Duodenal mucosa (tissue), 2 donors: ENCODE data around the gene IST1.

Experiments
- H3K27ac ChIP-seq: one replicate; pipeline ENCODE4 v1.7.0; 2013; ENCODE audit warnings: low read depth, low read length
- H3K27me3 ChIP-seq, 2 donors: one replicate each; pipeline ENCODE4 v1.7.0; 2013; ENCODE audit warnings: low read length in 2 of 2, control low read depth in 1 of 2; ENCODE audit not compliant: insufficient read depth in 2 of 2, control insufficient read depth in 1 of 2
- H3K36me3 ChIP-seq, 2 donors: one replicate each; pipeline ENCODE4 v1.7.0; 2013; ENCODE audit warnings: low read length in 2 of 2, control low read depth in 1 of 2; ENCODE audit not compliant: insufficient read depth in 2 of 2, control insufficient read depth in 1 of 2
- H3K4me1 ChIP-seq, 2 donors: one replicate each; pipeline ENCODE4 v1.7.0; 2013; ENCODE audit warnings: low read length in 2 of 2, control low read depth in 1 of 2; ENCODE audit not compliant: insufficient read depth in 2 of 2, control insufficient read depth in 1 of 2
- H3K4me3 ChIP-seq, 2 donors: one replicate each; pipeline ENCODE4 v1.7.0; 2013; ENCODE audit warnings: low read length in 2 of 2, low read depth in 1 of 2
- H3K9ac ChIP-seq, 2 donors: one replicate each; pipeline ENCODE4 v1.7.0; 2013; ENCODE audit warnings: low read length in 2 of 2, low read depth in 1 of 2
- H3K9me3 ChIP-seq, 2 donors: one replicate each; pipeline ENCODE4 v1.7.0; 2013; ENCODE audit warnings: low read length in 2 of 2, control low read depth in 1 of 2; ENCODE audit not compliant: control insufficient read depth in 1 of 2

Gene IST1

GRCh38 chr16:71912534-71913275 is 17.4 kb downstream of the IST1 start:
- Histone ChIP-seq H3K9ac (no peak overlapping the region), H3K9me3 (no peaks in the 10 kb centered on the region), H3K4me1 (peaks cover 18 to 22% of the 10 kb centered on the region in 2 donors), H3K27me3 (no peaks in the 10 kb centered on the region), H3K4me3 (no peak overlapping the region), H3K27ac (no peak overlapping the region), H3K36me3 (peaks cover 16 to 21% of the 10 kb centered on the region in 2 donors)

- H3K27me3 ChIP-seq, result no peaks in the 10 kb centered on the region
- peaks cover 0 to 4% of the 10 kb centered on the region in 2 donors for H3K9me3 ChIP-seq
- no peak overlapping the region for H3K27ac ChIP-seq
- H3K4me1 ChIP-seq, result peaks cover 5 to 13% of the 10 kb centered on the region in 2 donors
- H3K36me3 ChIP-seq, result peaks cover 29 to 40% of the 10 kb centered on the region in 2 donors
- H3K9ac ChIP-seq, result no peak overlapping the region
- H3K4me3 ChIP-seq, result no peak overlapping the region
Observed at GRCh38 chr16:71914802-71915201, 19.5 kb downstream of the IST1 start.

GRCh38 chr16:71915350-71915749 is 20.0 kb downstream of the IST1 start:
- Histone ChIP-seq H3K4me3 (no peak overlapping the region), H3K4me1 (peaks cover 5 to 9% of the 10 kb centered on the region in 2 donors), H3K36me3 (peaks cover 34 to 45% of the 10 kb centered on the region in 2 donors), H3K27me3 (no peaks in the 10 kb centered on the region), H3K9me3 (peaks cover 0 to 6% of the 10 kb centered on the region in 2 donors), H3K9ac (no peak overlapping the region), H3K27ac (no peak overlapping the region)

- peaks cover 5 to 9% of the 10 kb centered on the region in 2 donors for H3K4me1 ChIP-seq
- H3K36me3 ChIP-seq, result peaks cover 45 to 56% of the 10 kb centered on the region in 2 donors
Observed at GRCh38 chr16:71916397-71916920, 21.1 kb downstream of the IST1 start.

GRCh38 chr16:71917900-71918299 is 22.6 kb downstream of the IST1 start:
- H3K9me3 ChIP-seq, result peaks cover 0 to 6% of the 10 kb centered on the region in 2 donors

More at GRCh38 chr16:71916397-71916920, 21.1 kb downstream of the IST1 start:
- H3K4me3 ChIP-seq, result no peak overlapping the region
- no peak overlapping the region for H3K9ac ChIP-seq
- peaks cover 0 to 6% of the 10 kb centered on the region in 2 donors for H3K9me3 ChIP-seq
- H3K27me3 ChIP-seq, result no peaks in the 10 kb centered on the region
- H3K27ac ChIP-seq, result no peak overlapping the region

GRCh38 chr16:71919035-71919434 is 23.7 kb downstream of the IST1 start:
- Histone ChIP-seq H3K4me3 (no peak overlapping the region), H3K27ac (no peak overlapping the region), H3K36me3 (peaks cover 65 to 81% of the 10 kb centered on the region in 2 donors), H3K27me3 (no peaks in the 10 kb centered on the region), H3K9ac (no peak overlapping the region), H3K4me1 (peaks cover 5 to 9% of the 10 kb centered on the region in 2 donors), H3K9me3 (peaks cover 0 to 6% of the 10 kb centered on the region in 2 donors)

More at GRCh38 chr16:71917900-71918299, 22.6 kb downstream of the IST1 start:
- H3K4me1 ChIP-seq, result peaks cover 5 to 9% of the 10 kb centered on the region in 2 donors
- H3K27ac ChIP-seq, result no peak overlapping the region
- no peak overlapping the region for H3K9ac ChIP-seq
- no peak overlapping the region for H3K4me3 ChIP-seq
- H3K27me3 ChIP-seq, result no peaks in the 10 kb centered on the region
- H3K36me3 ChIP-seq, result peaks cover 56 to 70% of the 10 kb centered on the region in 2 donors

GRCh38 chr16:71920658-71921057 is 25.3 kb downstream of the IST1 start:
- Histone ChIP-seq H3K36me3 (peaks cover 74 to 93% of the 10 kb centered on the region in 2 donors), H3K4me3 (no peak overlapping the region), H3K27me3 (no peaks in the 10 kb centered on the region), H3K27ac (no peak overlapping the region), H3K9ac (no peak overlapping the region), H3K9me3 (peaks cover 0 to 6% of the 10 kb centered on the region in 2 donors), H3K4me1 (peaks cover 0 to 5% of the 10 kb centered on the region in 2 donors)

- H3K9me3 ChIP-seq, result peaks cover 0 to 6% of the 10 kb centered on the region in 2 donors
- H3K9ac ChIP-seq, result no peak overlapping the region
- no peak overlapping the region for H3K4me3 ChIP-seq
- no peak overlapping the region for H3K27ac ChIP-seq
- H3K4me1 ChIP-seq, result peaks cover 7 to 12% of the 10 kb centered on the region in 2 donors
- no peaks in the 10 kb centered on the region for H3K27me3 ChIP-seq
- H3K36me3 ChIP-seq, result peaks cover 65 to 81% of the 10 kb centered on the region in 2 donors
Observed at GRCh38 chr16:71923941-71924690, 28.8 kb downstream of the IST1 start.

GRCh38 chr16:71924710-71925109 is 29.4 kb downstream of the IST1 start:
- H3K27me3 ChIP-seq, result no peaks in the 10 kb centered on the region
- no peak overlapping the region for H3K27ac ChIP-seq
- peaks cover 60 to 81% of the 10 kb centered on the region in 2 donors for H3K36me3 ChIP-seq
- H3K9me3 ChIP-seq, result peaks cover 0 to 3% of the 10 kb centered on the region in 2 donors
- H3K4me3 ChIP-seq, result no peak overlapping the region
- H3K4me1 ChIP-seq, result peaks cover 7 to 12% of the 10 kb centered on the region in 2 donors
- H3K9ac ChIP-seq, result no peak overlapping the region

GRCh38 chr16:71927383-71927782 is 32.1 kb downstream of the IST1 start:
- peaks cover 36 to 74% of the 10 kb centered on the region in 2 donors for H3K36me3 ChIP-seq
- H3K27me3 ChIP-seq, result no peaks in the 10 kb centered on the region
- H3K9ac ChIP-seq, result no peak overlapping the region
- no peaks in the 10 kb centered on the region for H3K9me3 ChIP-seq
- H3K4me3 ChIP-seq, result no peak overlapping the region
- H3K27ac ChIP-seq, result no peak overlapping the region
- peaks cover 10 to 12% of the 10 kb centered on the region in 2 donors for H3K4me1 ChIP-seq
